HCT116 (cell line): ENCODE data around the gene HIGD1A. TPM values are rescaled to one million over a fixed set of nuclear protein-coding genes. Genes with fewer than 3 reads are reported as not detected.

Experiments
- ATAC-seq: fragments of 200-7000 bp; cut with Tn5 transposase; 2 replicates; pipeline ENCODE4 v1.9.1; 2020; ENCODE audit warnings: mild to moderate bottlenecking, moderate library complexity
- BruUV-seq: library from RNA; stranded (reverse); fragments of 400-500 nt; replicated peaks from 2 replicates; lab custom pipeline; 2021; lab: Mats Ljungman, UMichigan
- CTCF ChIA-PET: fragments of 300-600 bp; sonication (Branson Sonifier 250); formaldehyde crosslinking; loops from one replicate; lab custom pipeline; 2021; ENCODE audit warnings: antibody characterized with exemption; lab: Charles Lee
- POLR2A ChIA-PET: fragments of 300-600, 350-600 bp; sonication (Branson Sonifier 250); formaldehyde crosslinking; loops from one replicate; lab custom pipeline; 2021; ENCODE audit warnings: antibody characterized with exemption; lab: Charles Lee
- RAD21 ChIA-PET, 2 experiments: fragments of 300-600 bp; sonication (Branson Sonifier 250); formaldehyde crosslinking; loops; one replicate each; lab custom pipeline; 2023; ENCODE audit warnings: low total read pairs in 2 of 2; ENCODE audit not compliant: uncharacterized antibody in 2 of 2, unreplicated experiment in 2 of 2, low non-redundant PET in 1 of 2; lab: Charles Lee
- DNase-seq: peaks from one replicate; pipeline ENCODE4 v3.0.0-alpha.2; 2010; ENCODE audit warnings: low read depth, low spot score
- H2AFZ ChIP-seq: fragments of 200-600 bp; shearing (Covaris generic), sonication (generic); 2 replicates; pipeline ENCODE4 v1.6.1; 2017; ENCODE audit warnings: low read depth, mixed run types, mixed read lengths, antibody characterized with exemption, low read length; ENCODE audit not compliant: poor library complexity, severe bottlenecking
- H3K27ac ChIP-seq: 2 replicates; pipeline ENCODE4 v1.5.1; 2012; ENCODE audit warnings: low read depth, low read length
- H3K27me3 ChIP-seq: fragments of 200-600 bp; sonication (generic); 2 replicates; pipeline ENCODE4 v1.6.1; 2016; ENCODE audit warnings: mixed run types, low read length, mixed read lengths; ENCODE audit not compliant: insufficient read depth
- H3K36me3 ChIP-seq, 2 experiments: fragments of 200-500 bp in 1 of 2; fragments of 200-600 bp in 1 of 2; sonication (Bioruptor generic) in 1 of 2; sonication (generic) in 1 of 2; 2 replicates each; pipeline versions ENCODE4 v1.5.1 to v1.6.1; 2014 to 2016; ENCODE audit warnings: low read length in 2 of 2, inconsistent platforms in 1 of 2, mixed read lengths in 1 of 2, mixed run types in 1 of 2; ENCODE audit not compliant: insufficient read depth in 2 of 2, control insufficient read depth in 1 of 2
- H3K4me1 ChIP-seq, 2 experiments: fragments of 200-600 bp in 1 of 2; sonication (generic) in 1 of 2; 2 replicates each; pipeline versions ENCODE4 v1.5.1 to v1.6.1; 2012 to 2017; ENCODE audit warnings: low read length in 2 of 2, inconsistent platforms in 1 of 2, mild to moderate bottlenecking in 1 of 2, mixed read lengths in 1 of 2, mixed run types in 1 of 2, moderate library complexity in 1 of 2; ENCODE audit not compliant: insufficient read depth in 2 of 2, control insufficient read depth in 1 of 2
- H3K4me2 ChIP-seq: fragments of 200-600 bp; sonication (generic); 2 replicates; pipeline ENCODE4 v1.6.1; 2017; ENCODE audit warnings: mixed run types, low read length, mixed read lengths
- H3K4me3 ChIP-seq, 2 experiments: fragments of 200-600 bp in 1 of 2; sonication (generic) in 1 of 2; replicated peaks in 1 of 2; 2 replicates each; pipeline ENCODE4 v1.5.1; 2011 to 2016; ENCODE audit warnings: low read length in 2 of 2, control low read depth in 1 of 2, low read depth in 1 of 2, mild to moderate bottlenecking in 1 of 2, mixed read lengths in 1 of 2, mixed run types in 1 of 2
- H3K79me2 ChIP-seq: fragments of 200-600 bp; sonication (generic); 2 replicates; pipeline ENCODE4 v1.6.1; 2017; ENCODE audit warnings: mild to moderate bottlenecking, mixed run types, low read length, moderate library complexity, mixed read lengths; ENCODE audit not compliant: insufficient read depth
- H3K9ac ChIP-seq: fragments of 200-600 bp; sonication (generic); 2 replicates; pipeline ENCODE4 v1.6.1; 2016; ENCODE audit warnings: low read length, mixed read lengths
- H3K9me2 ChIP-seq: fragments of 200-600 bp; sonication (generic), shearing (Covaris generic); 2 replicates; pipeline ENCODE4 v1.6.1; 2017; ENCODE audit warnings: mixed run types, mild to moderate bottlenecking, moderate library complexity; ENCODE audit not compliant: insufficient read depth
- H3K9me3 ChIP-seq, 2 experiments: fragments of 200-500 bp in 1 of 2; fragments of 200-600 bp in 1 of 2; sonication (Bioruptor generic) in 1 of 2; sonication (generic) in 1 of 2; 2 replicates each; pipeline ENCODE4 v1.6.1; 2014 to 2017; ENCODE audit warnings: low read length in 2 of 2, mixed read lengths in 2 of 2, inconsistent platforms in 1 of 2, low read depth in 1 of 2, mild to moderate bottlenecking in 1 of 2, mixed run types in 1 of 2, moderate library complexity in 1 of 2; ENCODE audit not compliant: control insufficient read depth in 1 of 2, insufficient read depth in 1 of 2
- H4K20me1 ChIP-seq: fragments of 200-600 bp; sonication (generic), shearing (Covaris generic); 2 replicates; pipeline ENCODE4 v1.6.1; 2017; ENCODE audit warnings: mixed run types, mild to moderate bottlenecking, moderate library complexity; ENCODE audit not compliant: insufficient read depth
- CBX3 ChIP-seq: IDR thresholded peaks from 2 replicates; pipeline ENCODE4 v1.6.1; 2012; ENCODE audit warnings: low read depth
- EGR1 ChIP-seq: IDR thresholded peaks from 2 replicates; pipeline ENCODE4 v1.6.1; 2012; ENCODE audit warnings: low read depth
- ELF1 ChIP-seq: IDR thresholded peaks from 2 replicates; pipeline ENCODE4 v1.6.1; 2012; ENCODE audit warnings: low read depth, borderline replicate concordance
- EZH2phosphoT487 ChIP-seq: fragments of 200-600 bp; IDR thresholded peaks from 2 replicates; pipeline ENCODE4 v1.6.1; 2018; ENCODE audit warnings: antibody characterized with exemption, borderline replicate concordance
- FOSL1 ChIP-seq: IDR thresholded peaks from 2 replicates; pipeline ENCODE4 v1.6.1; 2012; ENCODE audit warnings: low read depth
- JUND ChIP-seq: IDR thresholded peaks from 2 replicates; pipeline ENCODE4 v1.6.1; 2012
- POLR2A ChIP-seq: IDR thresholded peaks from 2 replicates; pipeline ENCODE4 v1.7.0; 2011; ENCODE audit warnings: borderline replicate concordance; ENCODE audit not compliant: insufficient read depth, insufficient read length; ENCODE audit errors: extremely low read depth
- POLR2AphosphoS5 ChIP-seq: IDR thresholded peaks from 2 replicates; pipeline ENCODE4 v1.6.1; 2011; ENCODE audit warnings: mild to moderate bottlenecking, low read depth, low read length, moderate library complexity
- RAD21 ChIP-seq: IDR thresholded peaks from 2 replicates; pipeline ENCODE4 v1.6.1; 2012; ENCODE audit warnings: low read depth, mild to moderate bottlenecking
- SIN3A ChIP-seq: IDR thresholded peaks from 2 replicates; pipeline ENCODE4 v1.6.1; 2012; ENCODE audit warnings: low read depth
- SRF ChIP-seq: IDR thresholded peaks from 2 replicates; pipeline ENCODE4 v1.6.1; 2012; ENCODE audit warnings: low read depth
- intact Hi-C: fragments of 100-400 bp; cut with micrococcal nuclease; formaldehyde crosslinking; loops from 2 replicates; pipeline ENCODE4 v1.10.0; 2022
- total RNA-seq: library from RNA; stranded (reverse); gene quantifications from one replicate; pipeline ENCODE4 v1.2.1, GENCODE V29; 2021; ENCODE audit not compliant: unreplicated experiment
- TF ChIP-seq, protein P1 (sequence below): IDR thresholded peaks from 2 replicates; pipeline ENCODE4 v1.6.1; 2011; ENCODE audit warnings: mild to moderate bottlenecking, low read length, moderate library complexity; ENCODE audit not compliant: insufficient replicate concordance; ENCODE audit errors: extremely low read depth
- TF ChIP-seq, protein P2 (sequence below): IDR thresholded peaks from 2 replicates; pipeline ENCODE4 v1.6.1; 2012

Gene HIGD1A
- total RNA-seq, 1 experiment from 2014 or later, result 71.2 TPM

- no peaks in the 10 kb centered on the region for H3K79me2 ChIP-seq
- no peak overlapping the region for H3K4me3 ChIP-seq
- no peaks in the 10 kb centered on the region for H4K20me1 ChIP-seq
- TF ChIP-seq SRF, result no peak
- TF ChIP-seq EZH2phosphoT487, result no peak
- TF ChIP-seq JUND, result no peak
- TF ChIP-seq ELF1, result no peak
- TF ChIP-seq, protein P1, sequence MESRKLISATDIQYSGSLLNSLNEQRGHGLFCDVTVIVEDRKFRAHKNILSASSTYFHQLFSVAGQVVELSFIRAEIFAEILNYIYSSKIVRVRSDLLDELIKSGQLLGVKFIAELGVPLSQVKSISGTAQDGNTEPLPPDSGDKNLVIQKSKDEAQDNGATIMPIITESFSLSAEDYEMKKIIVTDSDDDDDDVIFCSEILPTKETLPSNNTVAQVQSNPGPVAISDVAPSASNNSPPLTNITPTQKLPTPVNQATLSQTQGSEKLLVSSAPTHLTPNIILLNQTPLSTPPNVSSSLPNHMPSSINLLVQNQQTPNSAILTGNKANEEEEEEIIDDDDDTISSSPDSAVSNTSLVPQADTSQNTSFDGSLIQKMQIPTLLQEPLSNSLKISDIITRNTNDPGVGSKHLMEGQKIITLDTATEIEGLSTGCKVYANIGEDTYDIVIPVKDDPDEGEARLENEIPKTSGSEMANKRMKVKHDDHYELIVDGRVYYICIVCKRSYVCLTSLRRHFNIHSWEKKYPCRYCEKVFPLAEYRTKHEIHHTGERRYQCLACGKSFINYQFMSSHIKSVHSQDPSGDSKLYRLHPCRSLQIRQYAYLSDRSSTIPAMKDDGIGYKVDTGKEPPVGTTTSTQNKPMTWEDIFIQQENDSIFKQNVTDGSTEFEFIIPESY, result no peak
- no peak for TF ChIP-seq SIN3A
- no peak for TF ChIP-seq CBX3
- TF ChIP-seq POLR2A, result no peak
- TF ChIP-seq POLR2AphosphoS5, result no peak
- no peak for TF ChIP-seq EGR1
- no peak for TF ChIP-seq FOSL1
- TF ChIP-seq RAD21, result no peak
- TF ChIP-seq, protein P2, sequence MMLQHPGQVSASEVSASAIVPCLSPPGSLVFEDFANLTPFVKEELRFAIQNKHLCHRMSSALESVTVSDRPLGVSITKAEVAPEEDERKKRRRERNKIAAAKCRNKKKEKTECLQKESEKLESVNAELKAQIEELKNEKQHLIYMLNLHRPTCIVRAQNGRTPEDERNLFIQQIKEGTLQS, result no peak
- ChIA-PET CTCF (no interaction called here), RAD21 (no interaction called here), POLR2A (no interaction called here)
- H3K27me3 ChIP-seq, result no peaks in the 10 kb centered on the region
- no peaks in the 10 kb centered on the region for H3K36me3 ChIP-seq
- no peak for ATAC-seq
- H3K9me3 ChIP-seq, result no peaks in the 10 kb centered on the region
- no peak for DNase-seq
- intact Hi-C loops, result no loop called here
- H3K9ac ChIP-seq, result no peak overlapping the region
- H2AFZ ChIP-seq, result no peak overlapping the region
- H3K9me2 ChIP-seq, result no peaks in the 10 kb centered on the region
- H3K4me1 ChIP-seq, result no peaks in the 10 kb centered on the region
- H3K4me2 ChIP-seq, result no peak overlapping the region
- no TSS peak for BruUV-seq
- no peak overlapping the region for H3K27ac ChIP-seq
Measured at GRCh38 chr3:42844815-42845214, 40.5 kb upstream of the HIGD1A start.
